EL (cell line): Measurements from ENCODE around the gene ZNF532.
"Not testable (repeated sequence)": the region's sequence is repeated elsewhere in the genome, so short reads cannot be mapped to it uniquely, and the experiment has no call there.

Experiments
- DNase-seq: peaks from one replicate; pipeline ENCODE4 v3.0.0-alpha.2; 2016

Gene ZNF532

GRCh38 chr18:58848685-58849084, 16.0 kb upstream of the ZNF532 start:
- peak; percentile 87 for DNase-seq

- no peak for DNase-seq
Measured at GRCh38 chr18:58850786-58851469, 13.7 kb upstream of the ZNF532 start.

GRCh38 chr18:58851856-58852255, 12.8 kb upstream of the ZNF532 start:
- DNase-seq, result no peak

- no peak for DNase-seq
Measured at GRCh38 chr18:58852629-58853028, 12.0 kb upstream of the ZNF532 start.

GRCh38 chr18:58853561-58853960, 11.1 kb upstream of the ZNF532 start:
- no peak for DNase-seq

GRCh38 chr18:58855521-58855920, 9.2 kb upstream of the ZNF532 start:
- DNase-seq, result not testable (repeated sequence)

- DNase-seq, result peak; percentile 71
Measured at GRCh38 chr18:58856881-58857280, 7.8 kb upstream of the ZNF532 start.

GRCh38 chr18:58858591-58859468, 5.8 kb upstream of the ZNF532 start:
- DNase-seq, result no peak

GRCh38 chr18:58859907-58860306, 4.8 kb upstream of the ZNF532 start:
- no peak for DNase-seq

GRCh38 chr18:58860747-58861231, 3.9 kb upstream of the ZNF532 start:
- DNase-seq, result no peak

GRCh38 chr18:58861353-58861752, 3.3 kb upstream of the ZNF532 start:
- DNase-seq, result no peak

- no peak for DNase-seq
Measured at GRCh38 chr18:58861861-58862301, 2.8 kb upstream of the ZNF532 start.

GRCh38 chr18:58862356-58862755, 2.3 kb upstream of the ZNF532 start:
- no peak for DNase-seq

- peak; percentile 52 for DNase-seq
Measured at GRCh38 chr18:58862851-58863538, 1.7 kb upstream of the ZNF532 start.

- peak; percentile 52 for DNase-seq
Measured at GRCh38 chr18:58863539-58864145, 1.0 kb upstream of the ZNF532 start.

- no peak for DNase-seq
Measured at GRCh38 chr18:58865033-58865590, 435 bp downstream of the ZNF532 start.

GRCh38 chr18:58865701-58866065, 1.0 kb downstream of the ZNF532 start:
- DNase-seq, result no peak

GRCh38 chr18:58866066-58866772, 1.5 kb downstream of the ZNF532 start:
- DNase-seq, result no peak

GRCh38 chr18:58866773-58867150, 2.1 kb downstream of the ZNF532 start:
- DNase-seq, result no peak

- no peak for DNase-seq
Measured at GRCh38 chr18:58867281-58867961, 2.7 kb downstream of the ZNF532 start.

- no peak for DNase-seq
Measured at GRCh38 chr18:58868440-58868839, 3.8 kb downstream of the ZNF532 start.
